HG03108 (cell line): ENCODE measurements around the gene ZNF800.

Source experiments
- ATAC-seq: cut with Tn5 transposase; IDR thresholded peaks from one replicate; pipeline ENCODE4 v1.9.1; 2021; ENCODE audit warnings: moderate library complexity; ENCODE audit not compliant: unreplicated experiment

ZNF800 gene

DNA sequence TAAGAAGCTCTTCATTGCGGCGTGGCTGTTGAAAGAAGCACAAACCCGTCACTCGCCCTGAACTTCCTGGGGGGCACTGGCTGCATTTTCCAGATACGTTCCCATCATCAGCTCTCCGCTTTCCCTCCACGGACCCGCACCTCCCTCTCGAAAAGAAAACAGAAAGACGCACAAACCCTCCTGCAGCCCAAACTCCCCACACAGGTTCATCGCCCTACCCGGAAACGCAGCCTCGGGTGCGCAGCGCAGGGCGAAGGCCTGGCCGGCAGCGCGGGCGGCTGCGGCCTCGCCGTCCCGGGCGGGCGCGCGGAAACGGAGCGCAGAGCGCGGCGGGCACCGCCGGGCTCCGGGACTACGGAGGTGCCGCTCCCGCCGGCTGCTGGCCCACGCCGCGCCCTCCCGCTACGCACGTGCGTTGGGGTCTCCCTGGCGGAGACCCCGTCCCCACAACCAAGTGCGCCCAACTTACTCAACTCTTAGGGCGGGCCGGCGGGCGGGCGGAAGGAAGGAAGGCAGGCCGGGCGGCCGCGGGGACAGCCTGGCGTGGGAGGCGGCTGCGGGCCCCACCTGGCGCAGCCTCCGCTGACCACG is 822 bp downstream of the ZNF800 start:
- ATAC-seq, result peak; percentile 33

DNA sequence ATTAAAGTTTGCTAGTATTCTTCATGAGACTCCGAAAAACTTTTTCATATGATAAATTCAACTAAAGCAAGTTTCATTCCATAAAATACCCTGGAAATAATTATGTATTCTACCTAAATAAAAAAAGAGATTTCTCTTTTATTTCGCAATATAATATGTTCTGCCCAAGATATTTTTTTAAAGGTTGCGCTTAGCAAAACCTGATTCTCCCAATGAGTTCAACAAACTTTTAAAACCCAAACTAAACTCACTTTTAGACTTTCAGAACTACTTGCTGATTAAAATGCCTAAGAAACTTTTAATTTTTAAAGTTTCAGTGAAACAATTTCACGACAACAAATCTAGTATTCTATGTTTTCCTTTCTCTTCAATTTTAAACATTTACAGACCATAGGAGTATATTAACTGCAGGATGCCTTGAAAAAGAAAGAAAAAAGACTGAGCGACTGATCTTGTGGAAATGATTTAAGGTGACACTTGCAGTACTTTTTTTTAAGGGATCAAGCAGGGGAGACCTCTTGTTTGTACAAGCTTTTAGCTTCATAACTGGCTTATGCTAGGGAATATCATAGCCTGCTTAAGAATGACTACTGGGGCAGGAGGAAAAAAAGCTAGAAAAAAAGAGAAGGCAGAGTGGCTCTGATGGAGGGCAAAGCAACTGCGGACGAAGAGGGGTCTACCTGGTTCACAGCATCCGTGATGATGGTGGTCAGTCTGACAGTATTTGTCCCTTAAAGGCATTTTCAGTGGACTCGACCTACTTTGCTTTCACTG is 1.5 kb downstream of the ZNF800 start:
- no peak for ATAC-seq

DNA sequence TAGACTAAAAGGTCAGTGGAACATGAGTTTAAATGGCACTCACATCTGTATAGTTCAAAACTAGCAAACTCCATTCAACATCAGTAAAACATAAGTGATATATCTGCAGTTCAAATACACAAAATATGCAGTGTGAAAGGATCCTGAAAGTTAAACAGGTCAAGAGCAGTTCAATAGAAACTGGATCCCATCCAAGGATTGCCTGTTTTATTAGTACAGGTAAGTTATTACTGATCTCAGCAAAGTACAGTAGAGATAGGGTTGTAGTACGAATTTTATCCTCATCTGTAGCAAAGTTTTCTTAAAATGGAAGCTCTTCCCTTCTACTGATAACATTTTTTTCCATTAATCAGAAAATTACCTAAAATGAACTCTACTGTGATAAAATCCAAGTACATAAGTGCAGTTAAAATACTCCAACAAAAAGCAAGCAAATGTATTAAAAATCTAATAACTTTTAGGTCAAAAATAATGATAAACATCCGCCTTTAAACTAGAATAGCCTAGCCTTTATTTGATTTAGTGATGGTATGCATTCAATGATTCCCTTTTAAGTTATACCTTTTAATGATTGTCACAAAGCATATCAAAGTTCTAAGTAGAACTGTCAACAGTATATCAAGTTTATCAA is 2.2 kb downstream of the ZNF800 start:
- ATAC-seq, result no peak

DNA sequence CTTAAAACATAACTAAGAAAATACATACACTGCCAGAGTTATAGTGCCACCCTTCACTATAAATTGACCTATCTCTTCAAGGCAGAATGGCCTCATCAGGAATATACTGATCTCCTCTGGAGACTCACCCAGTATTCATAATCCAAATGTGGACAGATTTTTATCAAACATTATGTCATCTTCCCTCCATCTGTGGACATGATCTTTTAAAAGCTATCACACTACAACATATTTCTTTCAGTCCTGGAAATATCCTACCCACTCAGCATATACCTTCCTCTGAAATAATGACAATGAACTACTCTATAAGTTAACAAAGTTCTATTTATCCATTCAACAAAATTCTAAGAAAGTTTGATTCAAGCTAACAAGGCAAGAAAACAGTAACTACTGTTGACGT is 3.2 kb downstream of the ZNF800 start:
- no peak for ATAC-seq

DNA sequence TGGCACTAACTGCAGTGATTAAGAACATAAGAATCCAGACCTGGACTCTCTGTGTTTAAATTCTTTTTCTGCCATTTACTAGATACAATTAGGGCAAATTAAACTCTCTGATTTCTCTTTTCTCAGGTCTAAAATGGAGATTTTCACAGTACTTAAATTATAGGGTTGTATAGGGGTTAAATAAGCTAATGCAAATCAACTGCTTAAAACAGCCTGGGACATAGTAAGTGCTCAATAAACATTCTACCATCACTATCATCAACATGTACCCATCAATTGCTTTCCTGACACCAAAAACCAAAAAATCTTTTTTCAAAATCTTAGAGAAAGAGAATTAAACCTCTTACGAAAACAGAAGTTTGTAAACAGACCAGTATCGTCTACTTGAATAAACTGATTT is 4.5 kb downstream of the ZNF800 start:
- no peak for ATAC-seq

DNA sequence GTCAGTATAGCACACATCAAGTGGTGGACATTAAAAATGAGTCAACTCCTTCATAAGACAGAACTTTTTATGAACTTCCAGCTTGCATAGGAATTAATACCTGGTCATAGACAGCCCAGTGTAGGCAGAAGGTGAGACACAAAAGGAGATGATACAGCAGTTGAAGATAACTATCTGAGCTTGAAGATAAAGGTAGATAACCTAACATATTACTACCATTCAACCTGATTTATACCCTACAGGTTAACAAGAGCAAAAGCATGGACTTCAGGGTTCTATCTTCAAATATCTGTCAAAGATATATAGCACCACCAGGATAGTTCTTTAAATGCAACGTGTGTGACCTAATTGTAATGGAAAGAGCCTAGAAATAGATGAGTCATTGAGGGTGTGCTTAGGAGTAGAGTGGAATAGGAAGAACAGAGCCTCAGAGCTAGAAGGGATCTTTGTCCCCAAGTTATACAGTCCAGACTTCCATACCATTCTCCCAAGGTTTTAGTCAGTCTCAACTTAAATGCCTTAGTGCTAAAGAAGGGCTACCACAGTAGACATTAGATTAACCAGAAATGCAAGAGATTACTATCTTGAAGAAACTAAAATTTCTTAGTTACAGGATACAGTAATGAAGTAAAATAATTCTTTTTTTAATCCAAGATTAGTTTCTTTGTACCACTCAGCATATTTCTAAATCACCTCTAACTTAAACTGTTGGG is 9.2 kb downstream of the ZNF800 start:
- ATAC-seq, result no peak

DNA sequence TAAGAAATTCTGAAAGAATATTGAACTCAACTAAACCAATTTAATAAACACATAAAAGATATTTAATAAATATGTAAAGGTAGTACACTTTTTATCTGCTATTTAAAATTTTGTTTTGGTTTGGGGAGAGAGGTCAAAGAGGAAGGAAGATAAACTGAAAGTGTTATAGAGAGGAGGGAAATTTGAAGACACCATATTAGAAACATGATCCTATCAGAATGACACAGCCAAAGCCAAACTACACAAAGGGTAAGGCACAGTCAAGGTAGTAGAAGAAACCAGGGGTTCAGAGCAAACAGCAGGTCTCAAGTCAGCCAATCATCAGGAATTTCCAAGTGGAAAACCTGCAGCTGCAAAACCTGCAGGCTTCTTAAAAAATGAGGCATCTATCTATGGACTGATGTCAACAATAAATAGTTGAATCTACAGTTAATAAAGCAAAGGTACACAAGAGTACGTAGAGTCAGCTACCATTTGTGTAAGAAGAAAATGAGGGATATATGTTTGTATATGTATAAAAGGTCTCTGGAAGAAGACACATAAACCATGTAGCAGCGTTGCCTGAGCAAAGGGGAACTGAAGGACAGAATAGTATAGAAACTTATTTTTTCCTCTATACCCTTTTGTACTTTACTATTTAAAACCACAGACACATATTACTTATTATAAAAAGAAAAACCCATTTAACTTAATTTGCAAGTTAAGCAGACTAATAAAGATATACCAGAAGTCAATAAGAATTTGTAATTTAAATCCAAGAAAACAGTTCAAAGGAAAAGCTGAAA is 10.0 kb downstream of the ZNF800 start:
- ATAC-seq, result no peak

DNA sequence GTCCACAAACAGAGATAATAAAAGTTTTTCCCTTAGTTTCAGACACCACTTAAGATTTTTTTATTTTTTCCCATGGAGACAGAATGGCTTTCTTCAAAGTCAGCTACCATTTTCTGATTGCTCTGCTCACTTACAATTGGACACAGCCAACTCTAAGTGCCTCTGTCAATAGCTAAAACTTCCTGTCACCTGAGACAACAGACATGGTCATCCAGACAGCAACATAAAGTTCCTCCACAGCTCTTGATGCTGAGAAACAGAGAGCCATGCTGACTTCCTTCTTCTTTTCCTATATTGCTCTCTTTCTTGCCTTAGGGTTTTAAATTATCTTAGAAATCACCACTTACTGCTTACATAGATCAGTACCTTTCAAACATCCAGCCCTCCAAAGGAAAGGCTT is 12.0 kb downstream of the ZNF800 start:
- no peak for ATAC-seq

DNA sequence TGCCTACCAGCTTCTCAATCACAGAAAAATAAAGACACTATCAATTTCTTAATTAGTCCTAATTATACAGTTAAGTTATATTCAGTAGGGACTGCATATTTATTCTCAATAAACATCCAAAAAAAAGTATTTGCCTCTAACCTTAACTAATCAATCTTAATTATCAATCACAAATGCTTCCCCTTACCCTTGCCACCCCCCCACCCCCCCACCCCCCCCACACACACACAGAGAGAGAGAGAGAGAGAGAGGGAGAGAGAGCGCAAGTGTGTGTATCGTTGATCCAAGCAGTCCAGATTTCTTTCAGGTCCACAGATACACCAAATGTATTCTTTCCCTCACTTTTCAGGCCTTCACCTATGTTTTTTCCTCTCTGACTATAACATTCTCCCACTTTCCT is 12.9 kb downstream of the ZNF800 start:
- no peak for ATAC-seq

DNA sequence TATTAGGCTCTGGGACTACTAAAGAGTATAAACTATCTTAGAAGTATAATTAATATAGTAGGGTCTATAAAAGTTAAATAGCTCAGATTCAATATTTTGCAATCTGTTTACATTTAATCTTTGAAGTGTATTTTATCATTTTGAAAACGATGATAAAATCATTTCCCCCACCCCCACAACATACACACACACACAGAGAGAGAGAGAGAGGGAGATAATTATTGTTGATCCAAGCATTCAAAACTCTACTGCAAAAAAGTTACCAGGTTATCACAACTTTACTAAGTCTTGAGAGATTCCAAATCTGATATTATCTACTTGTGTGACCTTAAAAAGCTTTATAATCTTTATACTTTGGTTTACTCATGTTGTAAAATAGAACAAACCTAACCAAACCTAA is 14.0 kb downstream of the ZNF800 start:
- ATAC-seq, result no peak

DNA sequence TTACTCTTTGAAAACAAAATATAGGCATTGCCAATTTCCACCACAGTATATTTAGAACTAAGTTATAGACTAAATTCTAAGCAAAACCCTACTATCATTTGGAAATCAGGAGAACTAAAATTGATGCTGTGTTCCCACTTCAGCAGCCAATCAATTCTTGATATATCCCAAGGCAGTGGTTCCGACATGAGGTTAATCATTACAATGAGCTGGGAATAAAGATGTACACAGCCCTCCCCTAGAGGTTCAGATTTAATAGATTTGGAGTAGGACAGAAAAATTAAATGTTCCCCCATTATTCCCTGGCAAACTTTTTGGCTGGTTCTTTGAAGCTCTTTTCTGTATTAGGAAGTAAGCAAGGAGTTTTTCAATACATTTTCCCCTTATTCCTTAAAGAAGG is 15.1 kb downstream of the ZNF800 start:
- ATAC-seq, result no peak

DNA sequence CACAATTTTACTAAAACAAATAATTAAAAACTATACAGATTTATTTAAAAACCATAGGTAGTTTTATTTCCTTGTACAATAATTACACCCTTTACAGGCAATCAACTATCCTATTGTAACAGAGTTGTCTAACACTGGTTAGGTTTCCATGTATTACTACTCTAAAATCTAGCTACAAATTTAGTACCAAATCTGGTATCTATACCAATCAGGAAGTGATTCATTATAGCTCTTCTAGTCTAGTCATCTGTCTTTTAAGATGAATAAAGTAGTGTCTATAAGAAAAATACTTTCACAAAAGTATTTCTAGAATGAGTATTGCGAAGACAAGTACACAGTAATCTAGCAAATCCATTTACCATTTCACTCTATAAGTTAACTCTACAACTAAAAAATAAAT is 16.9 kb downstream of the ZNF800 start:
- ATAC-seq, result no peak

DNA sequence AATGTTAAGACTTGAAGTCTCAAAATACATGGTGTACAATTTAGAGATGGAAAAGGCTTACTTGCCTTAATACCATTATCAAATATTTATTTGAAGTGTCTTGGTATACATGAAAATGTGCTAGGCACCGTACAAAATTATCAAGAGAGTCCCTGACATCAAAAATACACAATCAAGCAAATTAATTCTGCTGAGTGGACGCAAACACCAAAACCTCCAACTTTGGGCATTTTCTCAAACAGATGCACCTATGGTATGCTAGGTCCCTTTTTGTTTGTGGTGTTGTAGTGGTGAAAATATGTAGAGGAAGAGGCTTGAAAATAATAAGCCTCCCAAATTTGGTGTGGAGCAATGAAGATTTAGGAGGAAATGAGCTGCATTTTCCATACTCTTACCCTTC is 24.8 kb downstream of the ZNF800 start:
- ATAC-seq, result no peak

DNA sequence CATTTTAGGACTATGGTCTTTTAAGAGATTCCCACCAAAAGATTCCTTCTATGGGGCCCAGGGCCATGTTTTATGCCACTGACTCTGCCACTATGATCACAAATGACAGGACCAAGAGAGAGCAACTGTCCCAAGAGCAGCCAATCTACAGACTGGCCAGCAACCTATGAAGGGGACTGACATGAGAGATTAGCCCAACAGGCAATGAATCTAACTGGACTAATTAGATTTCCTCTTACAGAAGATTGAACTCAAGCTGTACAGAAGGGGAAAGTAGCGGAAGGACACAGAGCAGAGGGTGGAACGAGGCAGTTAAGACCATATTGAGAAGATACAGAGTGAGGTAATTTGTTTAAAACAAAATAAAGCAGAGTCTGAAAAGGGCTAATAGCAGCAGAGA is 25.8 kb downstream of the ZNF800 start:
- no peak for ATAC-seq

DNA sequence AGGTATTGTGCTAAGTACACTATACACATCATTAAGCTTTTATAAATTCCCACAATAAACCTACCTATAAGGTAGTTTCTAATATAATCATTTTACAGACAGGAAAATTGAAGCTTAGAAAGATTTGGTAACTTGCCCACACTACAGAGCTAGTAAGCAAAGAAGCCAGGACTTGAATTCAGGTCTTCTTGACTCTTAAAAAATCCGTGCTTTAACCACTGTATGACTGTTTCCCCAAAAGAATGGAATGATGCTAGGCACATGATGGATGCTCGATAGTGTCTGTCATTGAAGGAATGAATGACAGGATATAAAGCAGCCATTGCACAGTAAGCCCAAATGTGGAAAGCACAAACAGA is 26.6 kb downstream of the ZNF800 start:
- no peak for ATAC-seq

DNA sequence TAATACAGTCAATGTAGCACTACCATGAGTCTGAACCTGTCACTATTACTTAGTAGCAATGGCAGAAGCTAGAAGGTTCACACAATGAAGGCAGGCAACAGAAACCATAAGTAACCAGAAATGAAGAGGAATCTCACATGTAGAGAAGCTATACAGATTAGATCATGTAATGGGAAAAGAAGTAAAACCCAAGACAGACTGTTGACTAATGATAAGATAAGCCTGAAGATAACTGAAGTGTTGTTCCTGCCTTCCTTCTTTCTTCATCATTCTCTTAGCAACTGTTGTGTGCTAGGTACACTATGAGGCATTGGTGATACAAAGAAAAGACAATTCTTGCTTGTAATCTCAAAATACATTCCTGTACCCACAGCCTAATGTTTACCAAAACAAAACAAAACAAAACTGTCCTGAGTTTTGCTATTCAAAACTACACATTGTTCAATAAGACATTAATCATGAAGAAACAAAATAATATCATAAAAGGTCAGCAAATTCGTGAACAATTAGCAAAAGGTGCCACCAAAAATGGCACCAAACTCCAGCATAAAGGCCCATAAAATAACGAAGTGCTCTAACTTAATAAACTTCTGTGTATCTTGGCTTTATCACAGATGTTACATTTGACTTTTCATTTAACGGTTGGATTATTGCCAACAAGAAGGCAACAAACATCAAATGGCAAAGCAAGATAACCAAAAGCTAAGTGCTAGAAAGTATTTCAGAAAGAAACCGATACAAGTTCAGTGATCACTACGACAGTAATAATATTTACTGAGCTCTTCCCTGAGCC is 27.1 kb downstream of the ZNF800 start:
- ATAC-seq, result no peak

DNA sequence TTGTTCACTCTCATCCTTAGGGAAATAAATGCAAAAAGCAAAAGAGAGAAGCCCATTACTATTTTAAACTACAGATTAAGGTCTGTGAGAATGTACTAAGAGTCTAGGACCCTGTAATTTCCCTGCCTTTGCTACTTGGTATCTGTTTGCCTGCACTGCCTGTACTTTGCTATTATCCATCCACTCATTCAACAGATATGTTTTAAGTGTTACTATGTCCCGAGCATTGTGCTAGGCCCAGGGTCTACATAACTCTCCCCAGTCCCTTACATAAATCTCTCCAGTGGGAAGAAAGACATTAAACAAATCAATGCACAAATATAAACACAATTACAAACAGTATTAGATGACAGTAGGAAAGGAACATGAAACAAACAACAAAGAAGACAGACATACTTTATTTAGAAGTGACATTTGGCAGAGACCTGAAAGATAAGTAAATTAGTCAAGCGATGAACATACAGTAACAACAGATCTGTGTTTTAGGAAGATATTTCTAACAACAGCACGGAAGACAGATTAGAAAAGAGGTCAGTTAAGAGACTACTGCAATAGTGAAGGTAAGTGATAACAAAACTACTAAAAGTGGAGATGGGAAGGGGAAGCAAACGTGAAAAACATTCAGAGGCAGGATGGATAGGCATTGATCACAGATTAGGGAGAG is 30.0 kb downstream of the ZNF800 start:
- no peak for ATAC-seq

DNA sequence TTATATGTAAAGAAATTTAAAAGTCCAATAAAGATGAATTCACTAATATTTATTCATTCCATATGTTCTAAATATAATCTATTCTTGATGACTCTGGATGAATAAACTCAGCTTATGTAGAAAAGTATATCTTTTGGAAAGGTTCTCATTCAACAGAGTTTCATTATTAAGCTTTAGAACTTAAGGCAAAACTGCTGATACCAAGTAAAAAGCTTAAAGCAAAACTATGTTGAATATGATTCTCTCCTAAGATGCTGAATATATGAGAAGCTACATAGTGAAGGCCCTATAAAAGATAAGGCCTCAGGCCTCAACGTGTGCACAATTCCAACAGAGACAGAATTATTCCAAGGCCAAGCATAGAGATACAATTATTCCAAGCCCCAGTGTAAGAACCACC is 30.8 kb downstream of the ZNF800 start:
- no peak for ATAC-seq

DNA sequence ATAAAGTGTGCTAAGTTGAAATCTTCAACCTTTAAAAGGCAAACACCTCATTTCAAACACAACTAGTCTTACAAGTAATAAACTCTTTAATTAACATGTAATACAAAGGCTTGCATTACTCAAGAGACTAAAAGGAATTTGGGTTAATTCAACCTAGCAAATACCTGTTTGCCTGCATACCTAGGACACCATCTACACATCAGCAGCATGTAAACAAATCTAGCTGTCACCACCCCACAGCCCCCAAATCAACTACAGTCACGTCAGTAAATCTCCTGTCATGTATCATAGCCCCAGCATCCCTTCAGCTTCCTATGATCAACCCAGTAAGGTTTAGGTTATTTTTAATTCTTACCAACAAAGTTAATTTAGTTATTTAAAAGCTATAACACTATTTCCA is 33.5 kb downstream of the ZNF800 start:
- ATAC-seq, result no peak

DNA sequence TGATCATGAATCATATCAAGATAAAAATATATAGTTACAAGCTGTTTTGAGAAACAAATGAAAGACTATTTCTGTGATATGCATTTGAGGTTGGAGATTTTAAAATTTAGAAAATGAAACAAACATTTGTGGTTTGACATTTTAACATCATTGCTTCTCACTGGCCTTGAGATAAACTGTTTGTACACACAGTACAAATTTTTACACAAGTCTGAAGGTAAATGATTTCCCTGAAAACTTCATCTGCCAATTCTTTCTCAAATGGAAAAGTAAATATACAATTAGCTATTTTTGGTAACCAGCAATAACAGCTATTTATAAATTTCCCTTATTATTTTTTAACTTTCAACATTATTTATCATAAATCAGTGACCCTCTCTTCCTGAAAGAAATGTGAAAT is 38.6 kb downstream of the ZNF800 start:
- ATAC-seq, result no peak
